Sigmoid colon (tissue), 7 donors: Measurements from ENCODE around the gene SUOX. TPM values are rescaled to one million over a fixed set of nuclear protein-coding genes. Genes with fewer than 3 reads are reported as not detected.
"Not testable (repeated sequence)": the region's sequence is repeated elsewhere in the genome, so short reads cannot be mapped to it uniquely, and the experiment has no call there.

Experiments used
- DNase-seq: peaks from one replicate; pipeline ENCODE4 v3.0.0-alpha.2; 2019
- H3K27ac ChIP-seq, 4 donors: fragments of 200-600 bp; sonication (generic); one replicate each; pipeline ENCODE4 v1.5.1; 2016 to 2019; ENCODE audit warnings: mild to moderate bottlenecking in 1 of 4
- H3K27me3 ChIP-seq, 3 donors: fragments of 200-600 bp; sonication (generic); one replicate each; pipeline ENCODE4 v1.5.1; 2019; ENCODE audit warnings: mild to moderate bottlenecking in 1 of 3
- H3K36me3 ChIP-seq, 4 donors: fragments of 200-600 bp; sonication (generic); one replicate each; pipeline ENCODE4 v1.5.1; 2016 to 2019
- H3K4me1 ChIP-seq, 4 donors: fragments of 200-600 bp; sonication (generic); one replicate each; pipeline ENCODE4 v1.5.1; 2017 to 2019
- H3K4me3 ChIP-seq, 4 donors: fragments of 200-600 bp; sonication (generic); one replicate each; pipeline ENCODE4 v1.5.1; 2017 to 2019; ENCODE audit warnings: mild to moderate bottlenecking in 2 of 4, moderate library complexity in 1 of 4
- H3K9me3 ChIP-seq, 4 donors: fragments of 200-600 bp in 3 of 4; sonication (generic) in 3 of 4; one replicate each; pipeline versions ENCODE4 v1.5.1 to v1.6.1; 2013 to 2019
- CTCF ChIP-seq, 4 experiments: fragments of 450-650 bp in 3 of 4; fragments of 200-600 bp in 1 of 4; IDR thresholded peaks; one replicate each; pipeline ENCODE4 v1.5.1; 2016 to 2019; ENCODE audit warnings: antibody characterized with exemption in 4 of 4, mild to moderate bottlenecking in 3 of 4, moderate library complexity in 2 of 4
- EP300 ChIP-seq, 4 donors: sonication (generic); formaldehyde crosslinking; IDR thresholded peaks; one replicate each; pipeline ENCODE4 v1.6.1; 2017; ENCODE audit warnings: antibody characterized with exemption in 4 of 4
- POLR2A ChIP-seq, 2 donors: fragments of 450-650 bp; IDR thresholded peaks; one replicate each; pipeline ENCODE4 v1.6.1; 2016; ENCODE audit warnings: antibody characterized with exemption in 2 of 2, mild to moderate bottlenecking in 2 of 2, moderate library complexity in 2 of 2
- POLR2AphosphoS5 ChIP-seq, 4 donors: sonication (generic); formaldehyde crosslinking; IDR thresholded peaks; one replicate each; pipeline ENCODE4 v1.6.1; 2017; ENCODE audit warnings: antibody characterized with exemption in 4 of 4
- WGBS, 2 donors: extraction: QIAGEN DNeasy Blood & Tissue Kit; methylation state at CpG; one replicate each; pipeline ENCODE4 v1.1.7; 2013; 5-methylcytosine and 5-hydroxymethylcytosine counted together
- intact Hi-C: fragments of 100-400 bp; cut with DNase I; formaldehyde crosslinking; loops from one replicate; pipeline ENCODE4 v1.15.1; 2023
- polyA plus RNA-seq, 3 donors: library from polyadenylated mRNA; stranded (reverse); fragments of 200-250 nt; gene quantifications; one replicate each; pipeline ENCODE4 v1.2.3, GENCODE V29; 2013
- total RNA-seq, 4 donors: library from RNA; depleted of rRNA; stranded (reverse); fragments of >200 nt; gene quantifications; one replicate each; pipeline ENCODE4 v1.1.0, GENCODE V29; 2016
- donor health status: healthy with polysubstance abuse.
- donor health status: Bipolar disorder and iron deficiency.
- donor health status: healthy.

SUOX gene
- total and polyA plus RNA-seq, 7 donors = 8.4 to 51.0 (median 20.9) TPM

- intact Hi-C loops = loop anchor here (5.0 kb wide), 1 partner anchor 105 kb away; the partner anchor contains the start of gene PA2G4
- peak; percentile 68 for DNase-seq
- Histone ChIP-seq H3K36me3 (peaks cover 11 to 61% (median 20%) of the 10 kb centered on the region in 4 donors), H3K27me3 (no peaks in the 10 kb centered on the region), H3K9me3 (no peaks in the 10 kb centered on the region), H3K4me3 (peak overlapping the region; percentile 42 to 76 (median 72)), H3K4me1 (peaks cover 0 to 19% (median 16%) of the 10 kb centered on the region in 4 donors), H3K27ac (peak overlapping the region; percentile 84 to 91 (median 89))
- TF ChIP-seq EP300 (IDR thresholded peaks at IDR 0.05) = no peak
- TF ChIP-seq CTCF (IDR thresholded peaks at IDR 0.05) = no peak
- no peak for TF ChIP-seq POLR2A (IDR thresholded peaks at IDR 0.05)
- no peak for TF ChIP-seq POLR2AphosphoS5 (IDR thresholded peaks at IDR 0.05)
- 1 to 2% methylated on average over 5 of the region's 5 CpGs for WGBS, 2 donors
Measured at GRCh38 chr12:55997535-55997859, 421 bp downstream of the SUOX start.

- H3K27ac ChIP-seq, H3K9me3 ChIP-seq, H3K27me3 ChIP-seq, H3K4me3 ChIP-seq, DNase-seq: not testable (repeated sequence)
- 80 to 87% methylated on average over 5 to 6 of the region's 6 CpGs for WGBS, 2 donors
- Histone ChIP-seq H3K4me1 (peaks cover 0 to 19% (median 16%) of the 10 kb centered on the region in 4 donors), H3K36me3 (peaks cover 0 to 60% (median 11%) of the 10 kb centered on the region in 4 donors)
- intact Hi-C loops = loop anchor here (5.0 kb wide), 1 partner anchor 103 kb away; the partner anchor contains the start of gene PA2G4
Measured at GRCh38 chr12:55999522-55999921, 2.4 kb downstream of the SUOX start.

- intact Hi-C loops = loop anchor here (5.0 kb wide), 1 partner anchor 102 kb away; the partner anchor contains the start of gene PA2G4
- not testable (repeated sequence) for H3K4me3 ChIP-seq, H3K27me3 ChIP-seq, H3K27ac ChIP-seq, H3K9me3 ChIP-seq, DNase-seq
- H3K4me1 ChIP-seq = peaks cover 0 to 19% (median 16%) of the 10 kb centered on the region in 4 donors
- WGBS, 2 donors = 74 to 94% methylated on average over 33 of the region's 33 CpGs
- peaks cover 0 to 57% (median 8%) of the 10 kb centered on the region in 4 donors for H3K36me3 ChIP-seq
Measured at GRCh38 chr12:55999999-56000540, 3.0 kb downstream of the SUOX start.

GRCh38 chr12:56001487-56002100 is 4.5 kb downstream of the SUOX start:
- Histone ChIP-seq H3K27ac (no peak overlapping the region), H3K4me1 (peaks cover 0 to 15% (median 13%) of the 10 kb centered on the region in 4 donors), H3K9me3 (no peaks in the 10 kb centered on the region), H3K36me3 (peaks cover 0 to 54% (median 7%) of the 10 kb centered on the region in 4 donors), H3K4me3 (no peak overlapping the region), H3K27me3 (no peaks in the 10 kb centered on the region)
- no peak for TF ChIP-seq CTCF (IDR thresholded peaks at IDR 0.05)
- TF ChIP-seq EP300 (IDR thresholded peaks at IDR 0.05) = no peak
- TF ChIP-seq POLR2AphosphoS5 (IDR thresholded peaks at IDR 0.05) = no peak
- no peak for TF ChIP-seq POLR2A (IDR thresholded peaks at IDR 0.05)
- WGBS, 2 donors = 20 to 67% methylated on average over 7 of the region's 7 CpGs
- no peak for DNase-seq
- intact Hi-C loops = no loop called here

GRCh38 chr12:56003376-56003775 is 6.3 kb downstream of the SUOX start:
- DNase-seq, intact Hi-C loops, H3K27me3 ChIP-seq, H3K9me3 ChIP-seq, H3K4me3 ChIP-seq, H3K27ac ChIP-seq: not testable (repeated sequence)
- Histone ChIP-seq H3K4me1 (peaks cover 0 to 15% (median 11%) of the 10 kb centered on the region in 4 donors), H3K36me3 (peaks cover 0 to 54% (median 7%) of the 10 kb centered on the region in 4 donors)
- WGBS, 2 donors = 79 to 83% methylated on average over 5 of the region's 5 CpGs

GRCh38 chr12:56004211-56004610 is 7.1 kb downstream of the SUOX start:
- no peak overlapping the region for H3K4me3 ChIP-seq
- peaks cover 0 to 51% (median 7%) of the 10 kb centered on the region in 4 donors for H3K36me3 ChIP-seq
- intact Hi-C loops = no loop called here
- no peaks in the 10 kb centered on the region for H3K27me3 ChIP-seq
- H3K4me1 ChIP-seq = peaks cover 0 to 16% (median 11%) of the 10 kb centered on the region in 4 donors
- DNase-seq = no peak
- TF ChIP-seq POLR2AphosphoS5 (IDR thresholded peaks at IDR 0.05) (no peak), EP300 (IDR thresholded peaks at IDR 0.05) (no peak), POLR2A (IDR thresholded peaks at IDR 0.05) (no peak), CTCF (IDR thresholded peaks at IDR 0.05) (no peak)
- H3K9me3 ChIP-seq = no peaks in the 10 kb centered on the region
- no peak overlapping the region for H3K27ac ChIP-seq
- 93 to 96% methylated on average over 10 of the region's 10 CpGs for WGBS, 2 donors
